ENCODE results near the gene LAX1.

The LAX1 gene

GRCh38 chr1:203813581-203814341 lies 48.8 kb downstream of the LAX1 start:
- no peak for DNase-seq (ENCODE audit: low spot score)

DNA sequence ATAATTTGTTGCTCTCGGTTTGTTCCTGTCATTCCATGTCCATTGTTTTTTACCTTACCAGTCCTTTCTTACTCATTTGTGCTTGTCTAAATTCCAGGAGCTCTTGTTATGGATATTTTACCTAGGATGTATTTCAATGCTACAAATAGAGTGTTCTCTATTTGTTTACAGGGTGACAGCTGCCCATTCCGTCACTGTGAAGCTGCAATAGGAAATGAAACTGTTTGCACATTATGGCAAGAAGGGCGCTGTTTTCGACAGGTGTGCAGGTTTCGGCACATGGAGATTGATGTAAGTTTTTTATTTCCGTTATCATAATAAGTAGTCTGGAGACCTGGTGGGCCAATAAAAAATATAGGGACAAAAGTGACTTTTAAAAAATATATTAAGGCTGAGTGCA lies 53.4 kb downstream of the LAX1 start:
- no peak for DNase-seq (ENCODE audit: low spot score)

DNA sequence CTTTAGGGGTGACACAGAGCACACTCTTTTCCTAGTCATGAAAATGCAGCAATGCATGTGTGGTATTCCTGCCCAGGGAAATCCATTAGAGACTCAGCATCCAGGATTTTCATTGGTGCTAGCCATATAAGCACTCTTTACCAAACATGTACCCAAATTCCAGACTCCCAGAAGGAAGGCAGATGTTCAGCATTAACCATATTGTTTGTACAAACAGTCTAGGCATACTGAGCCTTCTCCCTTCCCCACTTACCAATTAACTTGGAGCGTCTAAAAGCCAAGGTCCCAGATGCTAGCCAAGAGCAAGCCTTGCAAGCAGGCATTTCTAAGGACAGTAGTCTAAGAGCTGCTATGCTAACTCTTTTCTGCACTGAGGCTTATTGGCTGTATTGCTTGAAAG lies 58.3 kb downstream of the LAX1 start:
- DNase-seq (ENCODE audit: low spot score) = no peak
